K562 (cell line): ENCODE data around the gene CRTAP. TPM values are rescaled to one million over a fixed set of nuclear protein-coding genes. Genes with fewer than 3 reads are reported as not detected.

Experiments used
- ATAC-seq: fragments of 200-7000 bp; cut with Tn5 transposase; 3 replicates; pipeline ENCODE4 v1.9.1; 2020; ENCODE audit warnings: moderate library complexity
- BruUV-seq: library from RNA; stranded (reverse); fragments of 400-500 nt; replicated peaks from 2 replicates; lab custom pipeline; 2021; lab: Mats Ljungman, UMichigan
- CTCF ChIA-PET: fragments of 300-600 bp; formaldehyde crosslinking; extraction: SDS; loops from one replicate; lab custom pipeline; 2021; ENCODE audit warnings: low intra/inter-chr PET ratio; lab: Yijun Ruan, JAX
- POLR2A ChIA-PET: fragments of 300-600, 350-650 bp; sonication (Branson Sonifier 250); formaldehyde crosslinking; extraction: SDS; loops from one replicate; lab custom pipeline; 2021; ENCODE audit warnings: antibody characterized with exemption, inconsistent platforms; lab: Yijun Ruan, JAX
- DNase-seq, 4 experiments: peaks; one replicate each; pipeline versions ENCODE4 v3.0.0 to v3.0.0-alpha.2; 2011 to 2018; ENCODE audit warnings: low spot score in 3 of 4, mixed read lengths in 3 of 4; ENCODE audit errors: extremely low read depth in 1 of 4
- FAIRE-seq: peaks from 2 replicates; lab custom pipeline; 2011; peaks lifted over from hg19 to GRCh38; lab: Jason Lieb, UNC
- H2AFZ ChIP-seq: 2 replicates; pipeline ENCODE4 v1.6.0; 2011; ENCODE audit warnings: low read depth, low read length, control low read depth, inconsistent platforms
- H3K27ac ChIP-seq: fragments of 200-600 bp; 3 replicates; pipeline ENCODE4 v1.8.0; 2011; ENCODE audit warnings: low read depth, mild to moderate bottlenecking, control low read depth, inconsistent platforms, low read length, moderate library complexity, mixed read lengths; ENCODE audit errors: extremely low read depth
- H3K27me3 ChIP-seq, 2 experiments: fragments of 300-600 bp in 1 of 2; 2 replicates in 1 of 2; 3 replicates in 1 of 2; pipeline versions ENCODE4 v1.6.0 to v1.8.0; 2011; ENCODE audit warnings: inconsistent platforms in 2 of 2, low read length in 2 of 2, mild to moderate bottlenecking in 1 of 2, mixed read lengths in 1 of 2, moderate library complexity in 1 of 2; ENCODE audit not compliant: control insufficient read depth in 2 of 2, insufficient read depth in 2 of 2
- H3K36me3 ChIP-seq: fragments of 300-600 bp; 3 replicates; pipeline ENCODE4 v1.8.0; 2011; ENCODE audit warnings: mild to moderate bottlenecking, low read length, inconsistent platforms; ENCODE audit not compliant: control insufficient read depth, insufficient read depth
- H3K4me1 ChIP-seq, 2 experiments: fragments of 200-600 bp in 1 of 2; replicated peaks in 1 of 2; 2 replicates in 1 of 2; 3 replicates in 1 of 2; pipeline versions ENCODE4 v1.5.1 to v1.8.0; 2011; ENCODE audit warnings: inconsistent platforms in 2 of 2, low read length in 2 of 2, mild to moderate bottlenecking in 1 of 2, mixed read lengths in 1 of 2, moderate library complexity in 1 of 2; ENCODE audit not compliant: control insufficient read depth in 2 of 2, insufficient read depth in 2 of 2
- H3K4me2 ChIP-seq: 2 replicates; pipeline ENCODE4 v1.6.1; 2011; ENCODE audit warnings: low read length, control low read depth, inconsistent platforms, mixed read lengths; ENCODE audit not compliant: insufficient read depth
- H3K4me3 ChIP-seq: fragments of 200-600 bp; sonication (generic), shearing (Covaris generic); 2 replicates; pipeline ENCODE4 v1.5.1; 2016; ENCODE audit warnings: control low read depth, inconsistent platforms
- H3K79me2 ChIP-seq: fragments of 200-600 bp; 3 replicates; pipeline ENCODE4 v1.8.0; 2011; ENCODE audit warnings: low read length, inconsistent platforms; ENCODE audit not compliant: control insufficient read depth, insufficient read depth
- H3K9ac ChIP-seq, 2 experiments: 2 replicates each; pipeline versions ENCODE4 v1.6.0 to v1.6.1; 2011; ENCODE audit warnings: low read depth in 2 of 2, low read length in 2 of 2, control low read depth in 1 of 2, inconsistent platforms in 1 of 2, mild to moderate bottlenecking in 1 of 2, mixed read lengths in 1 of 2; ENCODE audit not compliant: insufficient read depth in 1 of 2
- H3K9me1 ChIP-seq: one replicate; pipeline ENCODE4 v1.6.0; 2011; ENCODE audit warnings: inconsistent platforms, mild to moderate bottlenecking, low read length, moderate library complexity; ENCODE audit not compliant: control insufficient read depth, insufficient read depth
- H3K9me3 ChIP-seq: replicated peaks from 2 replicates; pipeline ENCODE4 v1.5.1; 2011; ENCODE audit warnings: low read depth, low read length, inconsistent platforms; ENCODE audit not compliant: control insufficient read depth, insufficient read depth
- H4K20me1 ChIP-seq: replicated peaks from 2 replicates; pipeline ENCODE4 v1.6.1; 2011; ENCODE audit warnings: low read length, inconsistent platforms, mixed read lengths; ENCODE audit not compliant: control insufficient read depth, insufficient read depth
- ASH1L ChIP-seq: fragments of 450-650 bp; IDR thresholded peaks from 2 replicates; pipeline ENCODE4 v1.6.1; 2018; ENCODE audit warnings: borderline replicate concordance, mild to moderate bottlenecking, low read depth; ENCODE audit not compliant: partially characterized antibody
- CAMTA2 ChIP-seq: fragments of 250-450 bp; sonication (Bioruptor Pico); conservative IDR thresholded peaks from 2 replicates; pipeline ENCODE4 v1.5.1; 2022
- CCAR2 ChIP-seq: fragments of 200-400 bp; formaldehyde crosslinking; IDR thresholded peaks from 2 replicates; pipeline ENCODE4 v1.6.1; 2017; ENCODE audit warnings: mild to moderate bottlenecking, low read depth, low read length
- HNRNPK ChIP-seq: fragments of 200-400 bp; formaldehyde crosslinking; IDR thresholded peaks from one replicate; pipeline ENCODE4 v1.6.1; 2018; ENCODE audit warnings: mild to moderate bottlenecking, low read depth, low read length; ENCODE audit not compliant: poor library complexity, severe bottlenecking
- KDM5B ChIP-seq: fragments of 200-600 bp; sonication (generic); IDR thresholded peaks from 2 replicates; pipeline ENCODE4 v1.6.1; 2012; ENCODE audit warnings: low read depth, mild to moderate bottlenecking, moderate library complexity, low read length, control low read depth, inconsistent platforms; ENCODE audit not compliant: insufficient replicate concordance
- MTF1 ChIP-seq: fragments of 250-450 bp; sonication (Bioruptor Pico); IDR thresholded peaks from 2 replicates; pipeline ENCODE4 v1.9.0; 2021; ENCODE audit warnings: moderate library complexity, mild to moderate bottlenecking, inconsistent platforms, borderline replicate concordance
- PHF21A ChIP-seq: fragments of 450-650 bp; IDR thresholded peaks from 2 replicates; pipeline ENCODE4 v1.6.1; 2017; ENCODE audit warnings: low read depth, borderline replicate concordance
- TRIM28 ChIP-seq: fragments of 450-650 bp; IDR thresholded peaks from 2 replicates; pipeline ENCODE4 v1.6.1; 2017
- ZNF146 ChIP-seq: IDR thresholded peaks from one replicate; pipeline ENCODE4 v1.6.1; 2018; ENCODE audit warnings: missing compliant biosample characterization; ENCODE audit not compliant: unreplicated experiment
- ZNF282 ChIP-seq: sonication (generic); formaldehyde crosslinking; IDR thresholded peaks from 2 replicates; pipeline ENCODE4 v1.8.1; 2023; ENCODE audit warnings: missing genetic modification reagents
- ZNF668 ChIP-seq: fragments of 250-450 bp; sonication (Bioruptor Pico); IDR thresholded peaks from 2 replicates; pipeline ENCODE4 v1.8.0; 2022; ENCODE audit warnings: mild to moderate bottlenecking, inconsistent platforms
- ZNF76 ChIP-seq: fragments of 250-450 bp; sonication (Bioruptor Pico); IDR thresholded peaks from 2 replicates; pipeline ENCODE4 v1.4.0; 2020; ENCODE audit warnings: mild to moderate bottlenecking, moderate library complexity, borderline replicate concordance
- ZSCAN29 ChIP-seq: fragments of 450-650 bp; IDR thresholded peaks from 2 replicates; pipeline ENCODE4 v1.6.1; 2017
- WGBS: fragments of 100-300 bp; shearing (Covaris generic); methylation state at CpG from one replicate; pipeline ENCODE4 v1.1.6; 2016; ENCODE audit warnings: low coverage, mixed read lengths; ENCODE audit not compliant: insufficient coverage; ENCODE audit errors: missing lambda C conversion rate; 5-methylcytosine and 5-hydroxymethylcytosine counted together
- in situ Hi-C: fragments of 300-500 bp; cut with MboI; formaldehyde crosslinking; loops from 4 replicates; pipeline ENCODE4 v1.15.0; 2018; ENCODE audit warnings: inconsistent platforms, mixed read lengths
- intact Hi-C: fragments of 100-400 bp; cut with micrococcal nuclease; formaldehyde crosslinking; loops from 2 replicates; pipeline ENCODE4 v1.14.2; 2022
- polyA plus RNA-seq, 8 experiments: library from polyadenylated mRNA; depleted of rRNA in 4 of 8; stranded (reverse) in 5 of 8; unstranded in 3 of 8; fragments of >200 nt; fragmentation: Nextera tagmentation in 2 of 8; fragmentation: Illumina TruSeq in 1 of 8; extraction: Ambion mirVana in 2 of 8; extraction: Trizol in 1 of 8; gene quantifications; 2 replicates each; pipeline versions ENCODE4 v1.2.1 to v1.2.3, GENCODE V29; 2011 to 2014; ENCODE audit warnings: inconsistent platforms in 1 of 8, missing spikeins in 1 of 8
- total RNA-seq, 7 experiments: library from RNA; depleted of rRNA in 6 of 7; stranded (reverse); fragments of >200 nt in 6 of 7; fragmentation: Illumina TruSeq in 2 of 7; extraction: Trizol in 2 of 7; gene quantifications; 2 replicates each; pipeline versions ENCODE4 v1.2.1 to v1.2.3, GENCODE V29; 2011 to 2021; ENCODE audit warnings: low replicate concordance in 1 of 7
- TF ChIP-seq, protein P1 (sequence below): IDR thresholded peaks from 2 replicates; pipeline ENCODE4 v1.6.1; 2014; ENCODE audit warnings: antibody characterized with exemption
- TF ChIP-seq, protein P2 (sequence below): sonication (generic); formaldehyde crosslinking; IDR thresholded peaks from 2 replicates; pipeline ENCODE4 v1.8.0; 2022; ENCODE audit warnings: mild to moderate bottlenecking, missing genetic modification reagents
- TF ChIP-seq, protein P3 (sequence below): fragments of 250-450 bp; sonication (Bioruptor Pico); IDR thresholded peaks from 2 replicates; pipeline ENCODE4 v1.6.1; 2021; ENCODE audit warnings: mild to moderate bottlenecking

Gene CRTAP
- total and polyA plus RNA-seq, 9 of the 15 experiments (the other 6 are each of a cell fraction or from before 2014, with no cell fraction given): 10.0 to 121 (median 53.0) TPM

DNA sequence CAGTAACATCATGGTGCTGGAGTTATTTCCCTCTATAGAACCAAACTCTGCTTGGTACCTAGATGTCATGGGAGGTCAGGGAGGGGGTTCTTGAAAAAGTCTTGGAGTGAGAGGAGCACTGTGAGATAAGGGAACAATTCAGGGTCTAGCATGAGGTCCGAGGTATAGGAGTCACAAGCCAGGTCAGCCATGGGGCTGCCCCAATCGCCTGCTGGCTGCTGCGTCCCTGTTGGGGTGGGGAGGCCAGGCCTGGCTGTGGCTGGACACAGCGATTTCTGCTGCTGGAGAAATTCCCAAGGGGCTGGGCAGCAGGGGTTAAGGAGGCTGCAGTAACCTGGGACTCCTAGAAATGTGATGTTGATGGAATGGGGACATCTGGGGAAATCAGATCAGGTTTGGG is 59.9 kb downstream of the CRTAP start:
- H2AFZ ChIP-seq: no peak overlapping the region
- peaks cover 0 to 3% of the 10 kb centered on the region in 2 experiments; a peak in 2 of 5 replicates for H3K4me1 ChIP-seq
- intact Hi-C loops (no loop called here), in situ Hi-C loops (no loop called here)
- no peak overlapping the region for H3K4me3 ChIP-seq
- H3K36me3 ChIP-seq: no peaks in the 10 kb centered on the region
- H3K79me2 ChIP-seq: no peaks in the 10 kb centered on the region
- H3K9me1 ChIP-seq: peaks cover 3% of the 10 kb centered on the region
- POLR2A ChIA-PET: no interaction called here
- no TSS peak for BruUV-seq
- H3K27me3 ChIP-seq: peaks cover 34 to 44% of the 10 kb centered on the region in 2 experiments; a peak in 4 of 5 replicates
- H4K20me1 ChIP-seq: no peaks in the 10 kb centered on the region
- DNase-seq (no peak), FAIRE-seq (no peak), ATAC-seq (peak; percentile 44)
- H3K9me3 ChIP-seq: no peaks in the 10 kb centered on the region
- 0% methylated on average over 4 of the region's 4 CpGs for WGBS
- peak overlapping the region in 1 of 2 experiments; percentile 66; a peak in 1 of 4 replicates for H3K9ac ChIP-seq
- H3K4me2 ChIP-seq: no peak overlapping the region
- no peak overlapping the region for H3K27ac ChIP-seq
- CTCF ChIA-PET: no interaction called here
- TF ChIP-seq TRIM28: no peak
- TF ChIP-seq ZSCAN29: no peak
- no peak for TF ChIP-seq KDM5B
- no peak for TF ChIP-seq CAMTA2
- no peak for TF ChIP-seq HNRNPK

DNA sequence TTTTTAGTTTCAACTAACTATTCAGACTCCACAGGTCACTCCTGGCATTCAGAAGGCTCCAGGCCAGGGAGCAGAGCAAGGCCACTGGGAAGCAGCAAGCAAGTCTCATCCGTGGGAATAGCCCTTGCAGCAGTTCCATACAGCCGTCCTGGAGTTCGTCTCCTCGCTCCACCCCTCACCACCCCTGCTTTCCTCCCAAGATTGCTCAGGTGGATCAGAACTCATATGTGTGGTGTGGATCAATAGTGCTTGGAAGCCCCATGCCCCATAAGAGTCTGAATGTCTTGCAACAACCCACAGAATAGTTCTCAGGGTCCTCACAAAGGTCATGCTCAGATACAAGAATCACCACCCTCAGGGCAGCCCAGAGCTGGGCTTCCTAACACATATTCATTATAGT is 60.3 kb downstream of the CRTAP start:
- H2AFZ ChIP-seq: no peak overlapping the region
- CTCF ChIA-PET: no interaction called here
- intact Hi-C loops: no loop called here
- H3K36me3 ChIP-seq: no peaks in the 10 kb centered on the region
- no peak overlapping the region for H3K4me3 ChIP-seq
- H3K9me3 ChIP-seq: no peaks in the 10 kb centered on the region
- no peak overlapping the region for H3K4me2 ChIP-seq
- no TSS peak for BruUV-seq
- no peak for FAIRE-seq
- no peak overlapping the region for H3K27ac ChIP-seq
- no peak for DNase-seq
- H3K4me1 ChIP-seq: peaks cover 0 to 3% of the 10 kb centered on the region in 2 experiments; a peak in 2 of 5 replicates
- ATAC-seq: no peak; the same call in 2 of the 3 replicates
- POLR2A ChIA-PET: interaction anchor here (0.7 to 1.3 kb wide), 2 partner anchors 18 to 43 kb away, joined by 3 to 4 read pairs; no protein-coding TSS in a partner anchor
- H3K79me2 ChIP-seq: no peaks in the 10 kb centered on the region
- in situ Hi-C loops: no loop called here
- no peak overlapping the region for H3K9ac ChIP-seq
- H3K27me3 ChIP-seq: peaks cover 35 to 42% of the 10 kb centered on the region in 2 experiments; a peak in 4 of 5 replicates
- peaks cover 3% of the 10 kb centered on the region for H3K9me1 ChIP-seq
- WGBS: 2% methylated on average over 4 of the region's 4 CpGs
- no peaks in the 10 kb centered on the region for H4K20me1 ChIP-seq
- TF ChIP-seq PHF21A: no peak
- TF ChIP-seq, protein P1, sequence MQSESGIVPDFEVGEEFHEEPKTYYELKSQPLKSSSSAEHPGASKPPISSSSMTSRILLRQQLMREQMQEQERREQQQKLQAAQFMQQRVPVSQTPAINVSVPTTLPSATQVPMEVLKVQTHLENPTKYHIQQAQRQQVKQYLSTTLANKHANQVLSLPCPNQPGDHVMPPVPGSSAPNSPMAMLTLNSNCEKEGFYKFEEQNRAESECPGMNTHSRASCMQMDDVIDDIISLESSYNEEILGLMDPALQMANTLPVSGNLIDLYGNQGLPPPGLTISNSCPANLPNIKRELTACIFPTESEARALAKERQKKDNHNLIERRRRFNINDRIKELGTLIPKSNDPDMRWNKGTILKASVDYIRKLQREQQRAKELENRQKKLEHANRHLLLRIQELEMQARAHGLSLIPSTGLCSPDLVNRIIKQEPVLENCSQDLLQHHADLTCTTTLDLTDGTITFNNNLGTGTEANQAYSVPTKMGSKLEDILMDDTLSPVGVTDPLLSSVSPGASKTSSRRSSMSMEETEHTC: no peak
- no peak for TF ChIP-seq ZNF282 (CRISPR knock-in tag)
- TF ChIP-seq, protein P2, sequence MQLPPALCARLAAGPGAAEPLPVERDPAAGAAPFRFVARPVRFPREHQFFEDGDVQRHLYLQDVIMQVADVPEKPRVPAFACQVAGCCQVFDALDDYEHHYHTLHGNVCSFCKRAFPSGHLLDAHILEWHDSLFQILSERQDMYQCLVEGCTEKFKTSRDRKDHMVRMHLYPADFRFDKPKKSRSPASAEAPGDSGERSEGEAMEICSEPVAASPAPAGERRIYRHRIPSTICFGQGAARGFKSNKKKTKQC (CRISPR knock-in tag): no peak
- no peak for TF ChIP-seq MTF1 (CRISPR knock-in tag)
- TF ChIP-seq ZNF146 (CRISPR knock-in tag): no peak
- TF ChIP-seq, protein P3, sequence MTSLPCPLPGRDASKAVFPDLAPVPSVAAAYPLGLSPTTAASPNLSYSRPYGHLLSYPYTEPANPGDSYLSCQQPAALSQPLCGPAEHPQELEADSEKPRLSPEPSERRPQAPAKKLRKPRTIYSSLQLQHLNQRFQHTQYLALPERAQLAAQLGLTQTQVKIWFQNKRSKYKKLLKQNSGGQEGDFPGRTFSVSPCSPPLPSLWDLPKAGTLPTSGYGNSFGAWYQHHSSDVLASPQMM (CRISPR knock-in tag): no peak
- TF ChIP-seq CCAR2: no peak
- no peak for TF ChIP-seq ASH1L
- no peak for TF ChIP-seq ZNF668 (CRISPR knock-in tag)
- TF ChIP-seq ZNF76: no peak
